CD4-positive, alpha-beta T cell (primary cell): ENCODE measurements around the gene VIM. TPM values are rescaled to one million over a fixed set of nuclear protein-coding genes. Genes with fewer than 3 reads are reported as not detected.

Experiments used
- ATAC-seq: fragments of 200-7000 bp; cut with Tn5 transposase; one replicate; pipeline ENCODE4 v1.10.0; 2022; ENCODE audit warnings: mild to moderate bottlenecking; ENCODE audit not compliant: poor library complexity
- CTCF ChIA-PET: fragments of 350-600 bp; sonication (Branson Sonifier 250); formaldehyde crosslinking; loops from one replicate; lab custom pipeline; 2021; ENCODE audit warnings: antibody characterized with exemption, inconsistent platforms; lab: Charles Lee
- POLR2A ChIA-PET: fragments of 350-600 bp; sonication (Branson Sonifier 250); formaldehyde crosslinking; loops from one replicate; lab custom pipeline; 2021; ENCODE audit warnings: antibody characterized with exemption, inconsistent platforms; lab: Charles Lee
- DNase-seq, 14 experiments: peaks; one replicate each; pipeline ENCODE4 v3.0.0-alpha.2; 2013 to 2020; ENCODE audit warnings: mixed read lengths in 2 of 14
- H3K27ac ChIP-seq, 2 donors: one replicate each; pipeline versions ENCODE4 v1.5.1 to v1.7.0; 2013; ENCODE audit warnings: low read length in 2 of 2, low read depth in 1 of 2, mild to moderate bottlenecking in 1 of 2
- H3K27me3 ChIP-seq, 2 experiments: 1 replicate in 1 of 2; 2 replicates in 1 of 2; pipeline versions ENCODE4 v1.6.1 to v1.7.0; 2013; ENCODE audit warnings: low read length in 2 of 2, control low read depth in 1 of 2, mild to moderate bottlenecking in 1 of 2, moderate library complexity in 1 of 2; ENCODE audit not compliant: insufficient read depth in 2 of 2, control insufficient read depth in 1 of 2
- H3K36me3 ChIP-seq: one replicate; pipeline ENCODE4 v1.6.1; 2013; ENCODE audit warnings: low read length, control low read depth; ENCODE audit not compliant: insufficient read depth
- H3K4me1 ChIP-seq: one replicate; pipeline ENCODE4 v1.6.1; 2013; ENCODE audit warnings: low read length, control low read depth; ENCODE audit not compliant: insufficient read depth
- H3K4me3 ChIP-seq: one replicate; pipeline ENCODE4 v1.5.1; 2013; ENCODE audit warnings: mild to moderate bottlenecking, low read length, moderate library complexity
- H3K9me3 ChIP-seq, 2 experiments: 1 replicate in 1 of 2; 2 replicates in 1 of 2; pipeline versions ENCODE4 v1.6.1 to v1.7.0; 2013; ENCODE audit warnings: low read length in 2 of 2, mild to moderate bottlenecking in 2 of 2, control low read depth in 1 of 2, moderate library complexity in 1 of 2; ENCODE audit not compliant: control insufficient read depth in 1 of 2, insufficient read depth in 1 of 2
- H3K27ac Mint-ChIP-seq: one replicate; pipeline ENCODE4 v1.8.0; 2020; ENCODE audit warnings: mixed read lengths
- H3K27me3 Mint-ChIP-seq: one replicate; pipeline ENCODE4 v1.8.0; 2021; ENCODE audit warnings: mixed read lengths
- H3K36me3 Mint-ChIP-seq: one replicate; pipeline ENCODE4 v1.8.0; 2021; ENCODE audit warnings: low read depth, mixed read lengths
- H3K4me1 Mint-ChIP-seq: one replicate; pipeline ENCODE4 v1.8.0; 2021; ENCODE audit warnings: low read depth, mixed read lengths
- H3K4me3 Mint-ChIP-seq: one replicate; pipeline ENCODE4 v1.8.0; 2020; ENCODE audit warnings: mild to moderate bottlenecking, mixed read lengths
- H3K9me3 Mint-ChIP-seq: one replicate; pipeline ENCODE4 v1.8.0; 2020; ENCODE audit warnings: mixed read lengths
- CTCF ChIP-seq: fragments of 200-600 bp; IDR thresholded peaks from one replicate; pipeline ENCODE4 v1.8.0; 2022; ENCODE audit warnings: antibody characterized with exemption, mild to moderate bottlenecking
- intact Hi-C, 2 experiments: fragments of 100-400 bp; cut with DNase I in 1 of 2; cut with micrococcal nuclease in 1 of 2; formaldehyde crosslinking; loops; one replicate each; pipeline versions ENCODE4 v1.15.1 to v1.9.0; 2023 to 2025; cut with DNase I, micrococcal nuclease
- total RNA-seq, 174 experiments: library from RNA in 2 of 174; stranded (reverse) in 2 of 174; gene quantifications; one replicate each; pipeline ENCODE4 v1.2.3 and lab custom pipeline; 2021 to 2026

Gene VIM
- total RNA-seq, 2 experiments from 2014 or later, result 1,576 to 1,603 TPM

DNA sequence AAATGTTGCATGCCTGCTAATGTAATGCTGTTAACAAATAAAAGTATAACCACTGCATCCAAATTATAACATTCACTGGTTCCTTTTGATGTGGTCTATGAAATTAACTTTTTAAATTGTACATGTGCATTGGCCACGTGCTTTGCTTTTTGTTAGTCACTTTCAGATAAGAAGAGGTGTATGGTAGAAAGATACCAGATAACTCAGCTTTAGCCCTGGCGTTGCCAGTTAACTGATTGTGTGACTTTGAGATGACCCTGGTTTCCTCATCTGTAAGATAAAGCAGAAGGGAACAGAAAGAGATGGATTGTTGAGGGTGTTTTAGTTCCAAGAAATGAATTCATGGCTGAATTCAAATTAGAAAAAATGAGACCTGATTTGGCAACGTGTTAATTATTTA lies 24.6 kb upstream of the VIM start:
- no peak for ATAC-seq
- H3K36me3 ChIP-seq, result no peaks in the 10 kb centered on the region
- intact Hi-C loops, result loop anchor here in 1 of 2 experiments (10.0 kb wide), 1 partner anchor 179 kb away; no protein-coding TSS in a partner anchor
- H3K27me3 ChIP-seq, result no peaks in the 10 kb centered on the region
- CTCF ChIA-PET, result no interaction called here
- POLR2A ChIA-PET, result interaction anchor here (10.5 kb wide), 1 partner anchor 27 kb away, joined by 375 read pairs; the partner anchor contains the start of gene VIM
- H3K27ac Mint-ChIP-seq, result peak overlapping the region; percentile 96
- H3K4me3 Mint-ChIP-seq, result no peak overlapping the region
- H3K27me3 Mint-ChIP-seq, result no peaks in the 10 kb centered on the region
- TF ChIP-seq CTCF, result no peak
- H3K4me1 Mint-ChIP-seq, result peaks cover 56% of the 10 kb centered on the region
- no peaks in the 10 kb centered on the region for H3K9me3 ChIP-seq
- no peak overlapping the region for H3K27ac ChIP-seq
- peaks cover 30% of the 10 kb centered on the region for H3K4me1 ChIP-seq
- no peak for DNase-seq
- H3K4me3 ChIP-seq, result no peak overlapping the region
- H3K9me3 Mint-ChIP-seq, result no peaks in the 10 kb centered on the region
- H3K36me3 Mint-ChIP-seq, result no peaks in the 10 kb centered on the region

GRCh38 chr10:17206210-17206709 lies 21.8 kb upstream of the VIM start:
- Mint-ChIP-seq H3K36me3 (no peaks in the 10 kb centered on the region), H3K4me1 (peaks cover 41% of the 10 kb centered on the region), H3K27ac (peak overlapping the region; percentile 96), H3K9me3 (no peaks in the 10 kb centered on the region), H3K4me3 (peak overlapping the region; percentile 47), H3K27me3 (no peaks in the 10 kb centered on the region)
- DNase-seq (peak in 12 of 14 experiments; percentile 15 to 90 (median 34)), ATAC-seq (peak; percentile 75)
- POLR2A ChIA-PET, result interaction anchor here (0.6 to 10.5 kb wide), 7 partner anchors 12 to 1358 kb away, joined by 3 to 375 read pairs (median 3); partner anchors contain the start of genes RSU1 and VIM
- Histone ChIP-seq H3K9me3 (no peaks in the 10 kb centered on the region), H3K27me3 (no peaks in the 10 kb centered on the region), H3K4me1 (peaks cover 23% of the 10 kb centered on the region), H3K4me3 (no peak overlapping the region), H3K36me3 (no peaks in the 10 kb centered on the region), H3K27ac (peak overlapping the region; percentile 72 to 84)
- CTCF ChIA-PET, result interaction anchor here (0.9 to 1.9 kb wide), 7 partner anchors 9 to 200 kb away, joined by 3 to 19 read pairs (median 4); no protein-coding TSS in a partner anchor
- intact Hi-C loops, result loop anchor here (1.0 to 10.0 kb wide), 4 partner anchors 21 to 204 kb away; no protein-coding TSS in a partner anchor
- TF ChIP-seq CTCF, result no peak

GRCh38 chr10:17208476-17208875 lies 19.6 kb upstream of the VIM start:
- no peaks in the 10 kb centered on the region for H3K27me3 Mint-ChIP-seq
- ChIA-PET CTCF (no interaction called here), POLR2A (no interaction called here)
- Histone ChIP-seq H3K36me3 (no peaks in the 10 kb centered on the region), H3K4me3 (no peak overlapping the region), H3K4me1 (peaks cover 16% of the 10 kb centered on the region), H3K27ac (no peak overlapping the region), H3K27me3 (no peaks in the 10 kb centered on the region), H3K9me3 (no peaks in the 10 kb centered on the region)
- intact Hi-C loops, result loop anchor here (5.0 to 10.0 kb wide), 2 partner anchors 184 to 206 kb away; no protein-coding TSS in a partner anchor
- H3K4me1 Mint-ChIP-seq, result peaks cover 44% of the 10 kb centered on the region
- peaks cover 10% of the 10 kb centered on the region for H3K36me3 Mint-ChIP-seq
- TF ChIP-seq CTCF, result no peak
- H3K4me3 Mint-ChIP-seq, result no peak overlapping the region
- ATAC-seq (no peak), DNase-seq (no peak)
- peak overlapping the region; percentile 96 for H3K27ac Mint-ChIP-seq
- H3K9me3 Mint-ChIP-seq, result no peaks in the 10 kb centered on the region
